Fibroblast of lung (primary cell): ENCODE measurements around the gene CALN1.
"Not testable (repeated sequence)": the region's sequence is repeated elsewhere in the genome, so short reads cannot be mapped to it uniquely, and the experiment has no call there.

Experiments
- CTCF ChIP-seq, 2 donors: IDR thresholded peaks in 1 of 2; conservative IDR thresholded peaks in 1 of 2; 1 replicate in 1 of 2; 2 replicates in 1 of 2; pipeline ENCODE4 v1.5.1; 2011 to 2012; ENCODE audit warnings: low read length in 2 of 2, control low read depth in 1 of 2, inconsistent platforms in 1 of 2, low read depth in 1 of 2, mild to moderate bottlenecking in 1 of 2
- EZH2 ChIP-seq: IDR thresholded peaks from 2 replicates; pipeline ENCODE4 v1.5.1; 2012; ENCODE audit warnings: low read length, control low read depth, mild to moderate bottlenecking; ENCODE audit errors: missing control alignments

- TF ChIP-seq CTCF (conservative IDR thresholded peaks at IDR 0.05 in 1 of 2, IDR thresholded peaks at IDR 0.05 in 1 of 2; ENCODE audit: low read depth in 1 of 2, low read length in 2 of 2); EZH2: not testable (repeated sequence)
Measured at GRCh38 chr7:72412121-72412618, at the start of gene CALN1.
